ENCODE measurements around the gene S100A9. TPM values are rescaled to one million over a fixed set of nuclear protein-coding genes. Genes with fewer than 3 reads are reported as not detected.

The S100A9 gene
- polyA plus RNA-seq, 1 donor from 2014 or later: not detected

GRCh38 chr1:153340356-153340755 lies 17.3 kb upstream of the S100A9 start:
- H3K27ac ChIP-seq (ENCODE audit: low read length): no peak overlapping the region
- no peak overlapping the region for H3K4me2 ChIP-seq (ENCODE audit: low read length)
- H3F3A ChIP-seq (ENCODE audit: insufficient read depth, low read length, poor library complexity, severe bottlenecking): no peaks in the 10 kb centered on the region
- no peaks in the 10 kb centered on the region for H3K9me2 ChIP-seq (ENCODE audit: insufficient read depth, low read length)
- TF ChIP-seq EZH2 (IDR thresholded peaks at IDR 0.05; ENCODE audit: borderline replicate concordance, insufficient read depth, low read length, poor library complexity, severe bottlenecking): no peak
- TF ChIP-seq, protein P1, sequence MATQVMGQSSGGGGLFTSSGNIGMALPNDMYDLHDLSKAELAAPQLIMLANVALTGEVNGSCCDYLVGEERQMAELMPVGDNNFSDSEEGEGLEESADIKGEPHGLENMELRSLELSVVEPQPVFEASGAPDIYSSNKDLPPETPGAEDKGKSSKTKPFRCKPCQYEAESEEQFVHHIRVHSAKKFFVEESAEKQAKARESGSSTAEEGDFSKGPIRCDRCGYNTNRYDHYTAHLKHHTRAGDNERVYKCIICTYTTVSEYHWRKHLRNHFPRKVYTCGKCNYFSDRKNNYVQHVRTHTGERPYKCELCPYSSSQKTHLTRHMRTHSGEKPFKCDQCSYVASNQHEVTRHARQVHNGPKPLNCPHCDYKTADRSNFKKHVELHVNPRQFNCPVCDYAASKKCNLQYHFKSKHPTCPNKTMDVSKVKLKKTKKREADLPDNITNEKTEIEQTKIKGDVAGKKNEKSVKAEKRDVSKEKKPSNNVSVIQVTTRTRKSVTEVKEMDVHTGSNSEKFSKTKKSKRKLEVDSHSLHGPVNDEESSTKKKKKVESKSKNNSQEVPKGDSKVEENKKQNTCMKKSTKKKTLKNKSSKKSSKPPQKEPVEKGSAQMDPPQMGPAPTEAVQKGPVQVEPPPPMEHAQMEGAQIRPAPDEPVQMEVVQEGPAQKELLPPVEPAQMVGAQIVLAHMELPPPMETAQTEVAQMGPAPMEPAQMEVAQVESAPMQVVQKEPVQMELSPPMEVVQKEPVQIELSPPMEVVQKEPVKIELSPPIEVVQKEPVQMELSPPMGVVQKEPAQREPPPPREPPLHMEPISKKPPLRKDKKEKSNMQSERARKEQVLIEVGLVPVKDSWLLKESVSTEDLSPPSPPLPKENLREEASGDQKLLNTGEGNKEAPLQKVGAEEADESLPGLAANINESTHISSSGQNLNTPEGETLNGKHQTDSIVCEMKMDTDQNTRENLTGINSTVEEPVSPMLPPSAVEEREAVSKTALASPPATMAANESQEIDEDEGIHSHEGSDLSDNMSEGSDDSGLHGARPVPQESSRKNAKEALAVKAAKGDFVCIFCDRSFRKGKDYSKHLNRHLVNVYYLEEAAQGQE (IDR thresholded peaks at IDR 0.05; ENCODE audit: borderline replicate concordance): no peak
- H4K20me1 ChIP-seq (ENCODE audit: insufficient read depth): no peaks in the 10 kb centered on the region
- no peak overlapping the region for H3K4me3 ChIP-seq (ENCODE audit: low read length)
- no peaks in the 10 kb centered on the region for H3K79me2 ChIP-seq (replicated peaks; ENCODE audit: insufficient read depth, low read length)
- no peaks in the 10 kb centered on the region for H3K36me3 ChIP-seq (ENCODE audit: insufficient read depth, low read length)
- H3K9ac ChIP-seq (ENCODE audit: low read length): no peak overlapping the region
- no peaks in the 10 kb centered on the region for H3K9me3 ChIP-seq (ENCODE audit: low read length)
- no peak overlapping the region for H2AFZ ChIP-seq (ENCODE audit: low read depth, low read length)
- no peaks in the 10 kb centered on the region for H3K27me3 ChIP-seq (ENCODE audit: insufficient read depth, low read depth, low read length)

DNA sequence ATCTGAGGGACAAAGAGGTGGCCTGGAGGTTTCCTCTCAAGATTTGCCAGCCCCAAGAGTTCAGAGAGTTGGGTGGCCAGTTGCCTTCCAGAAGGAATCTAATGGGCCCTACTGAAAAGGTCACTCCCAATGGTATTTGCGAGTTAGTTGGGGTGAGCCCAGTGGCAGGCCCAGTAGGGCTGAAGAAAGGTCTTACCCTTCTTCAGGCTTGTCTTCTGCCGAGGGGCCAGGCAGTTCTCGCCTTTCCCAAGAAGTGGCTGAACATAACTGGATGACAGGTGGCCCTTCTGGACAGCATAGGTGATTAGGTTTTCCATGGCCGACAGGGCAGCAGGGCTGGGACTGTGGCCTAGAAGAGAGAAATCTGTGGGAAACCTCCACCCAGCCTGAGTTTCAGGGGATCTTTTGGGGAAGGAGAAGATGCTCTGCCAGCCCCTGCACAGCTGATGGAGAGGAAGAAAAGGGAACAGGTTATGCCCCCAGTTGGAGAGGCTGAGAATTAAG lies 16.2 kb upstream of the S100A9 start:
- Histone ChIP-seq H3K79me2 (replicated peaks; ENCODE audit: insufficient read depth, low read length) (no peaks in the 10 kb centered on the region), H3K9me3 (ENCODE audit: low read length) (no peaks in the 10 kb centered on the region), H3K27ac (ENCODE audit: low read length) (no peak overlapping the region), H3K27me3 (ENCODE audit: insufficient read depth, low read depth, low read length) (no peaks in the 10 kb centered on the region), H4K20me1 (ENCODE audit: insufficient read depth) (no peaks in the 10 kb centered on the region), H3F3A (ENCODE audit: insufficient read depth, low read length, poor library complexity, severe bottlenecking) (no peaks in the 10 kb centered on the region), H3K4me3 (ENCODE audit: low read length) (no peak overlapping the region), H2AFZ (ENCODE audit: low read depth, low read length) (no peak overlapping the region), H3K9ac (ENCODE audit: low read length) (no peak overlapping the region), H3K9me2 (ENCODE audit: insufficient read depth, low read length) (no peaks in the 10 kb centered on the region), H3K4me2 (ENCODE audit: low read length) (no peak overlapping the region), H3K36me3 (ENCODE audit: insufficient read depth, low read length) (no peaks in the 10 kb centered on the region)
- TF ChIP-seq POLR2AphosphoS5 (IDR thresholded peaks at IDR 0.05) (no peak), EP300 (conservative IDR thresholded peaks at IDR 0.05; ENCODE audit: poor library complexity, severe bottlenecking) (no peak), SMC3 (conservative IDR thresholded peaks at IDR 0.05; ENCODE audit: poor library complexity) (no peak), RAD21 (conservative IDR thresholded peaks at IDR 0.05) (no peak), TAF1 (IDR thresholded peaks at IDR 0.05; ENCODE audit: low read depth) (no peak)
- TF ChIP-seq, protein P2, sequence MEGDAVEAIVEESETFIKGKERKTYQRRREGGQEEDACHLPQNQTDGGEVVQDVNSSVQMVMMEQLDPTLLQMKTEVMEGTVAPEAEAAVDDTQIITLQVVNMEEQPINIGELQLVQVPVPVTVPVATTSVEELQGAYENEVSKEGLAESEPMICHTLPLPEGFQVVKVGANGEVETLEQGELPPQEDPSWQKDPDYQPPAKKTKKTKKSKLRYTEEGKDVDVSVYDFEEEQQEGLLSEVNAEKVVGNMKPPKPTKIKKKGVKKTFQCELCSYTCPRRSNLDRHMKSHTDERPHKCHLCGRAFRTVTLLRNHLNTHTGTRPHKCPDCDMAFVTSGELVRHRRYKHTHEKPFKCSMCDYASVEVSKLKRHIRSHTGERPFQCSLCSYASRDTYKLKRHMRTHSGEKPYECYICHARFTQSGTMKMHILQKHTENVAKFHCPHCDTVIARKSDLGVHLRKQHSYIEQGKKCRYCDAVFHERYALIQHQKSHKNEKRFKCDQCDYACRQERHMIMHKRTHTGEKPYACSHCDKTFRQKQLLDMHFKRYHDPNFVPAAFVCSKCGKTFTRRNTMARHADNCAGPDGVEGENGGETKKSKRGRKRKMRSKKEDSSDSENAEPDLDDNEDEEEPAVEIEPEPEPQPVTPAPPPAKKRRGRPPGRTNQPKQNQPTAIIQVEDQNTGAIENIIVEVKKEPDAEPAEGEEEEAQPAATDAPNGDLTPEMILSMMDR (IDR thresholded peaks at IDR 0.05; ENCODE audit: poor library complexity, severe bottlenecking): no peak

DNA sequence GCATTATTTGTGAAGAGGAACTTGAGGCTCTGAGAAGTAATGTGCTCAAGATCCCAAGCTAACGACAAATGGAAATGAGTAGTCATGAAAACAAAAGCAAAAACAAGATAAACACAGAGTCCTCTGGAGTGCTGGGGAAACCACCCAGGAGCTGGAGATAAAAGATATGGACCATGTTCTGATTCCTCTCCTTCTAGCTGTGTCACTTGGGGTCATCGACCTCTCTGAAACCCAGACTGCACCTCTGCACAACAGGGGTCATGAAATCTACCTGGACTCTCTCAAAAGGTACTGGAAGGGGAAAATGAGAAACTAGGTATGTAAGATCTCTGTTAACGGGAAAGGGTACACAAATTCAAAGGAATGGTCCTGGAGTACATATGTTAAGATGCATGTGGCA lies 15.5 kb upstream of the S100A9 start:
- no peaks in the 10 kb centered on the region for H4K20me1 ChIP-seq (ENCODE audit: insufficient read depth)
- H3K9me3 ChIP-seq (ENCODE audit: low read length): no peaks in the 10 kb centered on the region
- TF ChIP-seq MXI1 (conservative IDR thresholded peaks at IDR 0.05; ENCODE audit: poor library complexity, severe bottlenecking) (no peak), TAF1 (IDR thresholded peaks at IDR 0.05; ENCODE audit: low read depth) (no peak), EP300 (conservative IDR thresholded peaks at IDR 0.05; ENCODE audit: poor library complexity, severe bottlenecking) (no peak)

More for the DNA sequence above, 15.5 kb upstream of the S100A9 start:
- Histone ChIP-seq H3K4me2 (ENCODE audit: low read length) (no peak overlapping the region), H3K4me3 (ENCODE audit: low read length) (no peak overlapping the region), H3K36me3 (ENCODE audit: insufficient read depth, low read length) (no peaks in the 10 kb centered on the region), H3K27ac (ENCODE audit: low read length) (no peak overlapping the region), H3K9me2 (ENCODE audit: insufficient read depth, low read length) (no peaks in the 10 kb centered on the region), H3K79me2 (replicated peaks; ENCODE audit: insufficient read depth, low read length) (no peaks in the 10 kb centered on the region), H3F3A (ENCODE audit: insufficient read depth, low read length, poor library complexity, severe bottlenecking) (no peaks in the 10 kb centered on the region), H3K9ac (ENCODE audit: low read length) (no peak overlapping the region), H3K27me3 (ENCODE audit: insufficient read depth, low read depth, low read length) (no peaks in the 10 kb centered on the region), H2AFZ (ENCODE audit: low read depth, low read length) (no peak overlapping the region)

Measured in neural cell (in vitro differentiated cells).